GM18519 (cell line): ENCODE measurements around the gene ABCG1.

Experiments
- ATAC-seq: cut with Tn5 transposase; IDR thresholded peaks from one replicate; pipeline ENCODE4 v1.9.1; 2021; ENCODE audit warnings: mild to moderate bottlenecking, moderate library complexity; ENCODE audit not compliant: unreplicated experiment, low FRiP score

ABCG1 gene

DNA sequence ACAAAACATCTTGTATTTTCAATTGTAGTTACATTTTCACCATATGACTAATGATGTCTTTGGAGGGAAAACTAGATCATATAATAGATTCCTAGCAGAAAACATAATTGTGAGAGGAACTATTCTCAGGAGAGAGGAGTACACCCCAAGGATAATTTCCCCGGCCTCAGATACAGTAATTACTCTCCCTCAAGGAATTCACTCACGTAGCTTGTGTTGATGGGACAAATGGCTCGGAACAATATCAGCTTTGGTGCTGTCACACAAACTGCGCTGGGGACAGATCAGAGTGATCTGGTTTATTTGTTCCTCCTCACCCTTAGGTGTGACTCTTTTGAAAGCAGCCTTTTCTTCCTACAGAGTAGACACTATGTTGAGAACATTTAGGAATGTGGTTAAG is 11.2 kb downstream of the ABCG1 start:
- no peak for ATAC-seq

DNA sequence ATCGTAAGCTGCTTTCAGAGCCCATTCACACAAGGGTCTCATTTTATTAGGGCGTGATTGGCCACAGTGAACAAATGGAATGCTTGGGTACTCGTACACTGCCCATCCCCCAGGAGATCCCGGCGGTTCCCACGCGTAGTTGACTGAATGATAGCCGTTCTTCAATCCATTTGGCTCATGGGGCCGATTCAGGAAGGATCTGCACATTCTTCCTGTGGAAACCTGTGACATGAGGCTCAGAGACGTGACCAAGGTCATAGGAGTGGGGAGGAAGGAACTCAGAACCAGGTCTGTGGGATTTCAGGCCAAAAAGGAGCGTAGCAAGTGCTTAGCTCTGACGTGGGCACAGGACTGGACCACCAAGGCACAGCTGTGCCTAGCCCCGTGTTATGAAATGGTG is 11.7 kb downstream of the ABCG1 start:
- no peak for ATAC-seq

DNA sequence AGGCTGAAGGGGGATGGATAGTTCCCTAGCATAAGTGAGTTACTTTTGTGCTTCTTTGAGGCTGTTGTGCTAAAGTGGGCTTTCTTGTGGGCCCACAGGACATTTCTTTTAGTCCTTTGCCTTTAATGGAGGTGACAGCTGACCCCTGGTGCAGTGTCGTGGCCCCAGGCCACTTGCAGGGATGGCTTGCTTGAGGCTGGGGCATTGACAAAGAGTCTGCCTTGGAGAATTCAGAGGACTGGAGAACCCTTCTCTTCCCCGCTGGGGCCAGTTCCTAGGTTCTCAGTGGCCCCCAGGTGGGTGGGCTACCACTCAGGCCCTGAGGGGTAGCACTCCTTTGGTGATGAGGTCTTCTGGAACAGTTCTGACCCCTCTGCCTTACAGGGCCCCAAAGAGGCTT is 12.8 kb downstream of the ABCG1 start:
- ATAC-seq = no peak

DNA sequence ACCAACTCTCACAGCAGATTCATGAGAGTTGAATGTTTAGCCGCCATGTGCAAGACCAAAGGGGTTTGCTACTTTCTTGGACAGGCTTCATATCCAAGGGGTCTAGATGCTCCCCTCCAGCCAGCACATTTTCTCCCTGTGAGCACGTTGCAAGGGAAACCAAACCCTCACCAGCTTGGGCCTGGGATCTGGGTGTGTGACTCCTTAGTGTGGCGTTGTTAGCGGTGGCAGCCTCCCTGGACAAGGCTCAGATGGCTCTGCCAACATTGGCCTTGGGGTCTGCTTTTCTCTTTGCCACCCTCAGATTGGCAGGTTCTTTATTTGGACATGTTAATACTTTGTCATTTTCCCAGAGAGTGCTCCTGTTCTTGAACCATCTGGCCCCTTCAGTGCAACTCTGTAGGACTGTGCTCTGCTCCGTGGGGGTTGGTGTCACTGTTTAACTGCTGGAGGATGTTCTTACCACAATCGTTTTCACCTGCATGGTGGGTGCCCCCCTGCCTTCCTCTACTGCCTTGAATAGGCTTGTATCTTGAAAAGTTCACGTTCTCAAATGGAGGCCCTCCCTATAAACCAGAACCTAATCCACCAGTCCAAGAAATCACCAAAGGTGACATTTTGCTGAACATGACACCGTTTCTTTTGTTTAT is 13.4 kb downstream of the ABCG1 start:
- no peak for ATAC-seq

DNA sequence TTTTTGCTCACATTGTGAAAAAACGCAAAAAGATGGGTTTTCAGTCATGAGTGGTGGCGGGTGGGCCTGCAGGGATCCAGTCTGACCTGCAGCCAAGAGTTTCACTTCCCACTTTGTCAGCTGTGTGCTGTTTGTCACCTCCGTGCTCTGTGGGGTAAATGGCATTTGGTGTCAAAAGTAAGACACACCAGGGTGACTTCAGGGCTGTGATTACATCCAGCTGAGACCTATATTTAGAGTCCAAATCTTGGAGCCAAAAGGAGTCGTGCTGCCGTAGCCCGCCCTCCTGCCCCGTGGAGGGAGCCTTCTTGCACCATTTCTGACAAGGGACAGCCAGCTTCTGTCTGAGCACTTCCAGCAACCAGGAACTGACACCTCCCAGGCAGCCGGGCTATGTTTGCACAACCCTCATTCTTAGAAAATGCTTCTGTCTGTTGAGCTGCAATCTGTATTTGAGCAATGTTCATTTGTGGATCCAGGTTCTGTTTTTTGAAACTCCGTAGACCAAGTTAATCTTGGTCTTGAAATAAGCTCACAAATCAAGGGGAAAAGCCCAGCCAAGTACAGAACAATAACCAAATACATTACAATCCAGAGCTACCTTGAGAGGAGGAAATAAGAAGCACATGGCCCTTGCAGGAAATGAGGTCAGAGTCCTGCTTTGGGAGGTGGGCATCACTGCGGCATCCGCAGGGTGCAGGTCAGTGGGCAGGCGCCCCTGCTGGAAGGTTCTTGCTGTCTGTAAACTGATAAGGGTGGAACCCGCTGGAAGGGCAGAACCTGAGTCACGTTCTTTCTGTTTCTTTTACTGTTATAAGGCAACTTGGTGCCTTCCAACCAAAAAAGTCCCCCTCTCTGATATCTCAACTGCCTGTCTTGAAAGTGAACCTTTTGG is 14.4 kb downstream of the ABCG1 start:
- ATAC-seq = no peak

DNA sequence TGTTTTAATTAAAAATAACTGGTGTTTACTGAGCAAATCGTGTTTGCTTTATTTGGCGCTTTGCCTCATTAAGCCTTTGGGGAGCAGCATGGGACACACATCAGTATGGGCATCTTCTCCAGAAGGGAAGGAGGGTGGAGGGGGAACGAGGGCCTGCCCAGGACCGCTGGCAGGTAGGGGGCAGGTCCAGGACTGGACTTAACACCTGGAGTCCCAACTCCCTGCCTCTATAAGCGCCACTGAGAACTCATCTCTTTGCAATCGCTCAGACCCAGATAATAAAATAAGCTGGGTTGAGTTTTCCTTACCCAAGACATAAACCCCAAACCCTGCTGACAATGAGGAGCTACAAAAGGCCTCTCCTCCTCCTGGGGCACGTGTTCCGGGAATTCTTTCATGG is 15.1 kb downstream of the ABCG1 start:
- no peak for ATAC-seq

DNA sequence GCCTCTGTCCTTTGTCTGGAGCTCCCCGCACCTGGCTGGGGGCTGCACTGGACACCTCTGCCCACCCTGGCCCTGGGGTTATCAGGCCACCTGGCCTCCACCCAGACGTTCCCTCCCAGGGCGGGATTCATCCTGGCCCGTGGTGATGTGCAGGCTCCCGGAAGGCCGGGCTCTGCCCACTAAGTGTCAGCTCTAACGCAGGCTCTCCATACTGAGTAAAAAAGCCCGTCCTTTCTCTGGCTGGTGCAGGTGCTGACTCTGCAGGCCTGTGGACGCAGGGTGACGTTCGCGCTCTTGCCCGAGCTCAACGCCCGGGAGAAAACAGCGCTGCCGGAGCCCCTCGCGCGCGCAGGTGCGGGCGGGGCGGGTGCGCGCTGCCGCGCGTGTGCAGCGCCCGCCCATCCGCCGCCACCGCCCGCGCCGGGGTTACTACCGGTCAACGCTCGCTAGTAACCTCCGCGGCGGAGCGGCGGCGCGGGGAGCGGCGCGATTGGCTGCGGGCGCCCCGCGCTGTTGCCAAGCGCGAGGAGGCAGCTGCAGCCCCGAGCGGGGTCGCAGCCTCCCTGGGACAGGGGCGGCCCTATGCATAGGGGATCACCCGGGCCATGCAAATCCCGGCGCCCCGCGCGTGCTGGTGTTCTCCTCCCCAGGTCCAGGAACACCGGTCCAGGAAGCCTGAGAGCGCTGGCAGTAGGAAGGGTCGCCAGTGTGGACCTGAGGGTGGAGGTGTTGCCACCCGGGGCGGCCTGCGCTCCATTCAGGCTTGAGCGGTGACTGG is 15.7 kb downstream of the ABCG1 start:
- ATAC-seq = no peak

DNA sequence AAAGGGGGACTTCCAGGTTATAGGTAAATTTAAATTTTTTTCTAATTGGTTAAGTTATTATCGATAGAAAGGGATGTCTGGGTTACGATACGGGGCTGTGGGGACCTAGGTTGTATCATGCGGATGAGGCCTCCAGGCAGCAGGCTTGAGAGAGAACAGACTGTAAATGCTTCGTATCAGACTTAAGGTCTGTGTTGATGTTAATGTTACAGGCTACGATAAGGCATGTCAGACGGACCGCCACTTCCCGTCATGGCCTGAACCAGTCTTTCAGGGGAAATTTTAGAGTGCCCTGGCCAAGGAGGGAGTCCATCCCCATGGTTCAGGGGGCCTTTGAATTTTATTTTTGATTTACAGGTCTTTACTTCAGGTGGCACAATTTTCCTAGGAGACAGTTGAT is 16.7 kb downstream of the ABCG1 start:
- ATAC-seq = no peak

DNA sequence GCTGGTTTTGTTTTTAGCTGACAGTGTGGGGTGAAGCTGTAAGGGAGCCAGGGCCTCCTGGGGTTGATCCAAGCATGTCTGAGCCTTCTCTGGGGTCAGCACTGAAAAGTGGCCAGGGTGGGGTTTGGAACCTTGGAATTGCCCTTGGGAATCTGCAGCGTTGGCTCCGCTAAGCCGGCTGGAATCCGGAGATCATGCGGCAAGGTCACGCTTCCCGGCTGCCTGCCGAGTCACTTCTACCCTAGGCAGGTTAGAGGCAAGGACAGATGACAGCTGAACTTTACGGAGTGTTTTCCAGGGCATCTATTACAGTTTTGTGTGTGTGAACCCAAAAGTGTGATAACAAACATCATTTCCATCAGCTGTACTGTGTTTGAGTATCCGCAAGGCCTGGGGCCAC is 17.1 kb downstream of the ABCG1 start:
- no peak for ATAC-seq

DNA sequence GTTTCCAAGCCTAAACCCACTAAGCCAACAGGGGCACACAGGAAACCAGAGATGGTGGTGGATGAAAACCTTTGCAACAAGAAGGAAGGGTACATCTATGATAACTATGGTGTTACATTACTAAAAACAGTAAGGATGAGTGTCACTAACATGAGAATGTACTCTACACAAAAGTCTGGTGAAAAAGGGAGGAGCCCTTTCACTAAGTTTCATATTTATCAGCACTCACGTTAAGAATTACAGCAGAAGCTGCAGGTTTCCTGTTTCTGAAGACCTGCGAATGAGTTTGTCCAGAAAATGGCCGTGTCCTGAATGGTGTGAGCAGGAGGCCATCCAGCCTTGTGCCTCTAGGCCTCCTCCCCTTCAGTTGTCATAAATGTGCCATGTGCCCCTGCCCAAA is 17.8 kb downstream of the ABCG1 start:
- no peak for ATAC-seq

DNA sequence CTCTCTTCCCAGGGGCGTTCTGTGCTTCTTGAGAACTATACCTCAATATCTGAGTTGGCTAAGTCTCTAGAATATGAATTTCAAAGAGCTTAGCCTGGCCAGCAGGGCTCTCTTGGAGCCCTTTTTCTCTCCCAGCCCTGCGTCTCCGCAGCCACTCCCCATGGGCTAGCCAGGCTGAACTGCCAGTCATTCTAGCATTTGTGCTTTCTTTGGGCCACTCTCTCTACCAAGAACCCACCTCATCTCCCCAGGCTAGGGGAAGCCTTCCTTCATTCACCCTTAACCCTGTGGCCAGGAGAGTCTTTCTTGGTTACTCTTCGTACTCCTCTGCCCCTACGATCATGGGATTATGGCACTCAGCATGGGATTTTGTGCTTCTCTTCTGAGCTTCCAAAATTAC is 18.2 kb downstream of the ABCG1 start:
- ATAC-seq = no peak

DNA sequence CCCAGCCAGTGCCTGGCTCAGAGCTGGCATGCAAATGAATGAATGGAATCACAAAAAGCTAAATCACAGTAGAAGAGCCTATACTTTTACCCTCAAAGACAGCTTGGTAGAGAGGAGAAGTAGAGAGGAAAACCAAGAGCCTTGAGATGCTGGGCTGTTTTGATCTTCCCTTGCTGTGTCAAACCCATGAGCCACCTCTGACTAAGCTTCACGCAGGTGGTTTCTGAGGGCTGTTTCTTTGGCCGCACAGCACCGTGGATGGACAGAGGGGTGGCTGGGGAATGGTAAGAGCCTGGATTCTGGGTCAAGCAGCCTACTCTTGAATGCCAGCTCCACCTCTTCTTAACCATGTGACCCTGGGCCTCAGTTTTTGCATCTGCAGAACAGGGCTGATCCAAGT is 18.6 kb downstream of the ABCG1 start:
- ATAC-seq = no peak

DNA sequence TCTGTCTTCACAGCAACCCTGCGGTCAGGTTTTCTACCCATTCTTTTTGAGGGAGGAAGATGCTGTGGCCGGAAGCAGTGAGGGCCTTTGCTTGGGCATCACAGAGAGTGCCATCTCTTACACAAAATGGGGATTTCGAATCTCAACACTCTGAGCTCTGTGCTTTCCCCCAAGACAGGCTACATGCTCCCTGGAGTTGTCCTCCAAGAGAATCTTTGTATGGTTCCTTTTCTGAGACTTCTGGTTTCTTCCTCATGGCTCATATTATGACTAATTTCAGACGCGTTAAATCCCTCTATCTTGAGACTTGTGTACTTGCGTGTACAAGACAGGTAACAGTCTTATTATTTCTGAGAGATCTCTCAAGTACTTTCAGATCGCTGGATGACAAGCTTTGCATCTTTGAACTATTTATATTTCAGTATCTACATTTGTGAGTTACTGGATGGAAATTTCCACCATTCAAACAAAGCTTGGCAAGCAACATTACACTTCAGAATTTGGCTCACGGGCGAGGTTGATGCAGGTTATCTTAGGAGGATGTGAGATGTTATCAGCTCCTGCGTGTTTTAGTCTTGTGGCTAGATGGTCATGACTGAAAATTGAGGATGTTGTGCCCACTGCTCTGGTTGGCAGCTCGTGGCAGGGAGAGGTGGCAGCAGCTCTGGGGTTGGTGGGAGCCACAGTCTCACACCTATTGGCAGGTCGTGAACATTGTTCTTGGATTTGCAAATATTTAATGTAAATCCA is 19.4 kb downstream of the ABCG1 start:
- no peak for ATAC-seq

DNA sequence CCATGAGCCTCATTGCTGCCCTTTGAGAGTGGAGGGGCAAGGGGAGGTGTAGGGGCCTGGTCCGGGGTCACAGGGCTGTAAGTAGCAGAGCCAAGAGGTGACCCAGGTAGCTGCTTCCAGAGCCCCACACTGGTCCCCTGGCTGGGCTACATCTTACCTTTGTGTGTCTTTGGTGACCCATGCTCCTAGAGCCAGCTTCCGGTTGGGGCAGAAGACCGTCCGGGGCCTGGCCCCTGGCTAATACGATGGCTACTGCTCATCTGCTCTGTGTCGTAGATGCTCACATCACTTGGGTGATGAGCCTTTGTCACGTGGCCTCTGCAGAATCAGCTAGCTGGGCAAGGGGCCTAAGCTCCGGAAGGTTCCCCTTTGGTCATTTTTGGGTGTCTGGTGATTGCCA is 20.6 kb downstream of the ABCG1 start:
- ATAC-seq = no peak

DNA sequence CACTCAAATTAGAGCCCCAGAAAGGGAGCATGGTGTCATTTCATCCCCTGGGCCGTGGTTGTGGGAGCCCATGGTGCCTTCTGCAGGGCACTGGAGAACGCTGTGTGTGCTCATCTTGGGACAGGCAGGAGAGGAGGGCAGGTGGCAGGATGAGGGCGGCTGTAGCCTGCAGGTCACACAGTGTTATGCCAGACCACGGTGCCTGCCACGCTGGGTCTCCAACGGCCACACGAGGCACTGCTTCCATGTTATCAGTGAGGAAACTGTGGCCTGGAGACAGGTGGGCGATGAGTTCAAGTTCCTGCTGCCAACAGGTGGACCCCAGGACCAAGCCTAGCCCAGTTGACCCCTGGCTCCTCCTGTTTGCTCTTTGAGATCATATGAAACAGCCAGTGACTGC is 21.0 kb downstream of the ABCG1 start:
- no peak for ATAC-seq

DNA sequence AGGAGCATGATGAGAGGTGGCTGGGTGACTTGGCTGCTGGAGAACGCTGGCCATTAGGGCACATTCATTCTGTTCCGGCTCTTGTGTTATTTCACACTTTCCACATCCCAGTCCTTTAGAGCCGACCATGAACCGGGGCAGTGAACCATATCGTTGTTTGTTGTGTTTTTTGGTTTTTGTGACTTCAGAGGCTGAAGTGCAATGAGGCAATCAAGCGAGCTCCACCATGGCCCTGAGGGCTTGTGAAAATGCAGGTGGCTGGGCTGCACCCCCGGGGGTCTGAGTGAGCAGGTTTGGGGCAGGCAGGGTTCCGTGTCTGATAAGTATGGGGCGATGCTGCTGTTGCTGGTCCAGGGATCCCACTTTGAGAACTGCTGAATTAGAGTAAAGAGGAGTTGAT is 23.7 kb downstream of the ABCG1 start:
- no peak for ATAC-seq

DNA sequence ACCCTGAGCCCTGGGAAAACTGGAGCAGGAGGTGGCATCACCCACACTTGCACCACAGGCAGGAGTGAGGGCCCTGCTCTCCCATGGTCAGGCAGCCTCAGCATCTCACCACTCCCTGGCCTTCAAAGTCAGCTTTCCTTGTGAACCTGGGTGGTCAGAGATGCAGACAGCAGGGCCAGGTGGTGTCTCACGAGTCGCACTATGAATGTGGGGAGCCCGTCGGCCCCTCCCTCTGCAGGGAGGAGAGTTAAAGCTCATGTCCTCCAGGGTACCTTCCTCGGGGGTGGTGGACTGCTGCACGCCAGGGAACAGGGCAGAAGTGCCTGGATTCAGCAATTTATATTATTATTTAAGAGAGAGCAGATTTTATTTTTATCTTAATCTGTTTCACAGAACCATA is 24.1 kb downstream of the ABCG1 start:
- ATAC-seq = no peak

DNA sequence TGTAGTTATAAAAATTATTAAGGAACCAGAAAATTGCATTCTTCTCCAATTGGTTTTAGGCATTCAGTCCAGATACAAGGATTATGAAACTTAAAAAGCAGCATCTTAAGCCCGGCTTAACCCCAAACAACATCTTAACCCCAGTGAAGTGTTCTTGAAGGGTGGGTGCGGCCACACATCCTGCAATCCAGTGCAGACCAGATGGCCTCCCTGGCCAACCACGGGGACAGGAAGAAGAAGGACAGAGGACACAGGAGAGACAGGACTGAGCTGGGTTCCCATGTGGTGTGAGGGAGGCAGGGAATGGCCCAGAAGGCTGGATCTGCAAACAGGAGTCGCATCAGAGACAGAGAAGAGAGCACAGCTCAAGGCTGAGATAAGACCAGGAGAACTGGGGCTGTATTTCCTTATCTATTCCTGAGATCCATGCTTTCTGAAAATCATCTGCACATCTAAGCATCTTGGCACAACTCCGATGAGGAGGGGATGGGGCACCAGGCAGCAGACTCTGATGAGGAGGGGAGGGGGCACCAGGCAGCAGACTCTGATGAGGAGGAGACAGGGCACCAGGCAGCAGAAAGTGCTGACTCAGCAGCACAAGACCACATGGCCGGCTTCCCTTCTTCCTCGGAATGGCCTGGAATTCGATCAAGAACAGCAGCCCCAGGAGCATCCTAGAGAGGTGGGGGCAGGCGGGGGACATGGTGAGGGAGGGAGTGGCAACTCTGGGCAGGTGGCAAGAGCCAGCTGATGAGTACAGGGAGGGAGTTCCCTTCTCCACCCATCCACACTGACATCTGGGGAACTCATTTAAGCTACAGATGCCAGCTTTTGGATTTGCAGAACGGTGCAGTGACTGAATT is 26.6 kb downstream of the ABCG1 start:
- ATAC-seq = no peak

DNA sequence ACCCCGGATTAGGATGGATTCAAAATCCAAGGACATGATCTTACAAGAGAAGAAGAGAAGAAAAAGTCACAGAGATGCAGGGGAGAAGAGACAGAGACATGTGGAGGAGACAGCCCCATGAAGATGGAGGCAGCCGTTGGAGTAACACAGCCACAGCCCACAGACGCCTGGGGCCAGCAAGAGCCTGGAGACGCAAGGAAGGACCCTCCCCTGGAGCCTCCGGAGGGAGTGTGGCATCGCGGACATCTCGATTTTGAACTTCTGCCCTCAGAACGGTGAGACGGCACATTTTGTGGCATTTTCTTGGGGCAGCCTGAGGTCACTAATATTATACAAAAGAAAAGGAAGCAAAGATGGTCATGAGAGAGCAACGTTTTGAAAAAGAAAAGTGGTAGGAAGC is 28.8 kb downstream of the ABCG1 start:
- ATAC-seq = no peak

DNA sequence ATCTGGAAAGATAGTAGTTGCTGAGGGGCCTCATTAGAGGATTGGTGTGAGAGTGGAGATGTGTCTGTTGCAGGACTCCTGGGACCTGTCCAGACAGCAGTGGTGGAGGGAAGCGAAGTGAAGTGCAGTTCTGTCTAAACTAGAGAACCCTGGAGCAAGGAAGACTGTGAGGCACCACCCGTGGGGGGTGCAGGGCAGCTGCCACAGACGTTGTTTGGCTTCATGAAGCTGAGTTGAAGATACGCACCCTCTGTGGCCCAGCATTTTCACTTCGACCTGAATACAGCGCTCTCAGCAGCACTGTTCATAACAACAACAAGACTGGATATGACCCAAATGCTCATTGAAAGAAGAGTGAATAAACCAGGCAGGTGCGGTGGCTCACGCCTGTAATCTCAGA is 29.3 kb downstream of the ABCG1 start:
- ATAC-seq = no peak
